Right atrium auricular region (tissue), 2 donors: ENCODE measurements around the gene POLK. TPM values are rescaled to one million over a fixed set of nuclear protein-coding genes. Genes with fewer than 3 reads are reported as not detected.

Experiments
- DNase-seq: peaks from one replicate; pipeline ENCODE4 v3.0.0-alpha.2; 2019; ENCODE audit warnings: low spot score
- H3K27ac ChIP-seq, 2 donors: fragments of 200-600 bp; sonication (generic); 1 replicate in 1 of 2; 2 replicates in 1 of 2; pipeline ENCODE4 v1.5.1; 2016 to 2019
- H3K27me3 ChIP-seq, 2 donors: fragments of 200-600 bp; sonication (generic); one replicate each; pipeline versions ENCODE4 v1.5.1 to v1.6.0; 2017 to 2019
- H3K36me3 ChIP-seq: fragments of 200-600 bp; sonication (generic); one replicate; pipeline ENCODE4 v1.5.1; 2016
- H3K4me1 ChIP-seq, 2 donors: fragments of 200-600 bp; sonication (generic); one replicate each; pipeline versions ENCODE4 v1.5.1 to v1.6.0; 2017 to 2019
- H3K4me3 ChIP-seq, 2 donors: fragments of 200-600 bp; sonication (generic); 1 replicate in 1 of 2; 2 replicates in 1 of 2; pipeline ENCODE4 v1.5.1; 2017 to 2019; ENCODE audit warnings: mild to moderate bottlenecking in 1 of 2, moderate library complexity in 1 of 2
- H3K9me3 ChIP-seq, 2 donors: fragments of 200-600 bp; sonication (generic); one replicate each; pipeline ENCODE4 v1.5.1; 2019
- CTCF ChIP-seq, 2 donors: fragments of 200-600 bp; sonication (generic); IDR thresholded peaks; one replicate each; pipeline ENCODE4 v1.5.1; 2019; ENCODE audit warnings: antibody characterized with exemption in 2 of 2
- total RNA-seq, 2 donors: library from RNA; depleted of rRNA; stranded (reverse); fragments of >200 nt; gene quantifications; one replicate each; pipeline ENCODE4 v1.1.0, GENCODE V29; 2016

POLK gene
- total RNA-seq, 2 donors from 2014 or later, result 19.1 to 21.1 TPM

GRCh38 chr5:75522542-75522941, 10.9 kb downstream of the POLK start:
- no peak for DNase-seq
- Histone ChIP-seq H3K4me1 (no peaks in the 10 kb centered on the region), H3K36me3 (no peaks in the 10 kb centered on the region), H3K4me3 (no peak overlapping the region), H3K27me3 (no peaks in the 10 kb centered on the region), H3K27ac (no peak overlapping the region), H3K9me3 (peaks cover 5 to 19% of the 10 kb centered on the region in 2 donors)
- TF ChIP-seq CTCF (IDR thresholded peaks at IDR 0.05), result no peak

GRCh38 chr5:75523275-75523674, 11.6 kb downstream of the POLK start:
- no peak for TF ChIP-seq CTCF (IDR thresholded peaks at IDR 0.05)
- H3K36me3 ChIP-seq, result no peaks in the 10 kb centered on the region
- no peak for DNase-seq
- H3K4me1 ChIP-seq, result no peaks in the 10 kb centered on the region
- no peak overlapping the region for H3K4me3 ChIP-seq
- H3K27me3 ChIP-seq, result no peaks in the 10 kb centered on the region
- no peak overlapping the region for H3K27ac ChIP-seq
- H3K9me3 ChIP-seq, result peaks cover 5 to 19% of the 10 kb centered on the region in 2 donors

- H3K36me3 ChIP-seq, result no peaks in the 10 kb centered on the region
- no peak overlapping the region for H3K27ac ChIP-seq
- H3K27me3 ChIP-seq, result no peaks in the 10 kb centered on the region
- H3K9me3 ChIP-seq, result peaks cover 5 to 19% of the 10 kb centered on the region in 2 donors
- no peak for DNase-seq
- H3K4me1 ChIP-seq, result no peaks in the 10 kb centered on the region
- no peak for TF ChIP-seq CTCF (IDR thresholded peaks at IDR 0.05)
- no peak overlapping the region for H3K4me3 ChIP-seq
These were observed 12.4 kb downstream of the POLK start for GRCh38 chr5:75524071-75524470.

- H3K4me1 ChIP-seq, result no peaks in the 10 kb centered on the region
- H3K36me3 ChIP-seq, result no peaks in the 10 kb centered on the region
- peaks cover 5 to 19% of the 10 kb centered on the region in 2 donors for H3K9me3 ChIP-seq
- H3K27me3 ChIP-seq, result no peaks in the 10 kb centered on the region
- no peak overlapping the region for H3K4me3 ChIP-seq
- H3K27ac ChIP-seq, result no peak overlapping the region
- TF ChIP-seq CTCF (IDR thresholded peaks at IDR 0.05), result no peak
- no peak for DNase-seq
These were observed 12.9 kb downstream of the POLK start for GRCh38 chr5:75524591-75524990.

GRCh38 chr5:75525344-75525743, 13.7 kb downstream of the POLK start:
- peaks cover 5 to 17% of the 10 kb centered on the region in 2 donors for H3K9me3 ChIP-seq
- H3K4me3 ChIP-seq, result no peak overlapping the region
- TF ChIP-seq CTCF (IDR thresholded peaks at IDR 0.05), result no peak
- no peak for DNase-seq
- H3K27me3 ChIP-seq, result no peaks in the 10 kb centered on the region
- no peaks in the 10 kb centered on the region for H3K36me3 ChIP-seq
- H3K4me1 ChIP-seq, result no peaks in the 10 kb centered on the region
- H3K27ac ChIP-seq, result no peak overlapping the region

- H3K4me1 ChIP-seq, result no peaks in the 10 kb centered on the region
- TF ChIP-seq CTCF (IDR thresholded peaks at IDR 0.05), result no peak
- no peak overlapping the region for H3K4me3 ChIP-seq
- no peak for DNase-seq
- H3K36me3 ChIP-seq, result no peaks in the 10 kb centered on the region
- peaks cover 0 to 10% of the 10 kb centered on the region in 2 donors for H3K9me3 ChIP-seq
- H3K27ac ChIP-seq, result no peak overlapping the region
- H3K27me3 ChIP-seq, result no peaks in the 10 kb centered on the region
These were observed 14.4 kb downstream of the POLK start for GRCh38 chr5:75526070-75526469.
